Mesenchymal stem cell (in vitro differentiated cells and primary cell): ENCODE data around the gene CCDC92B.

Source experiments
- DNase-seq: peaks from one replicate; pipeline ENCODE4 v3.0.0-alpha.2; 2013
- H2AFZ ChIP-seq: one replicate; pipeline ENCODE4 v1.6.1; 2013; ENCODE audit warnings: low read depth, mild to moderate bottlenecking, control low read depth, inconsistent platforms, low read length, moderate library complexity
- H2AK5ac ChIP-seq: 2 replicates; pipeline ENCODE4 v1.6.1; 2013; ENCODE audit warnings: low read length, moderate library complexity, mild to moderate bottlenecking, inconsistent platforms; ENCODE audit not compliant: severe bottlenecking
- H2BK120ac ChIP-seq: one replicate; pipeline ENCODE4 v1.6.1; 2013; ENCODE audit warnings: low read depth, mild to moderate bottlenecking, inconsistent platforms, low read length, moderate library complexity
- H2BK12ac ChIP-seq, 2 experiments: one replicate each; pipeline ENCODE4 v1.6.1; 2013; ENCODE audit warnings: inconsistent platforms in 2 of 2, low read length in 2 of 2, mild to moderate bottlenecking in 2 of 2, moderate library complexity in 2 of 2, control low read depth in 1 of 2
- H2BK15ac ChIP-seq: one replicate; pipeline ENCODE4 v1.6.1; 2013; ENCODE audit warnings: mild to moderate bottlenecking, low read depth, inconsistent platforms; ENCODE audit not compliant: poor library complexity, severe bottlenecking
- H2BK5ac ChIP-seq: 2 replicates; pipeline ENCODE4 v1.6.1; 2013; ENCODE audit warnings: low read depth, mild to moderate bottlenecking, low read length, control low read depth, inconsistent platforms; ENCODE audit not compliant: poor library complexity, severe bottlenecking
- H3K14ac ChIP-seq, 2 experiments: one replicate each; pipeline ENCODE4 v1.6.1; 2013; ENCODE audit warnings: inconsistent platforms in 2 of 2, low read length in 2 of 2, control low read depth in 1 of 2, mild to moderate bottlenecking in 1 of 2, moderate library complexity in 1 of 2
- H3K18ac ChIP-seq, 2 experiments: one replicate each; pipeline ENCODE4 v1.6.1; 2013; ENCODE audit warnings: inconsistent platforms in 2 of 2, low read length in 2 of 2, control low read depth in 1 of 2, low read depth in 1 of 2, mild to moderate bottlenecking in 1 of 2
- H3K23ac ChIP-seq, 2 experiments: one replicate each; pipeline ENCODE4 v1.6.1; 2013; ENCODE audit warnings: inconsistent platforms in 2 of 2, low read length in 2 of 2, mild to moderate bottlenecking in 2 of 2, moderate library complexity in 2 of 2, control low read depth in 1 of 2
- H3K27ac ChIP-seq: 2 replicates; pipeline ENCODE4 v1.5.1; 2013; ENCODE audit warnings: mild to moderate bottlenecking, moderate library complexity, low read length, control low read depth, inconsistent platforms; ENCODE audit not compliant: poor library complexity, severe bottlenecking
- H3K27me3 ChIP-seq, 2 experiments: 2 replicates each; pipeline versions ENCODE4 v1.6.1 to v1.7.0; 2013; ENCODE audit warnings: low read length in 2 of 2, mild to moderate bottlenecking in 2 of 2, moderate library complexity in 2 of 2, control low read depth in 1 of 2, inconsistent platforms in 1 of 2; ENCODE audit not compliant: control insufficient read depth in 1 of 2, insufficient read depth in 1 of 2
- H3K36me3 ChIP-seq, 2 experiments: 2 replicates each; pipeline versions ENCODE4 v1.6.1 to v1.7.0; 2013; ENCODE audit warnings: low read length in 2 of 2, control low read depth in 1 of 2, inconsistent platforms in 1 of 2, low read depth in 1 of 2, mild to moderate bottlenecking in 1 of 2; ENCODE audit not compliant: insufficient read depth in 2 of 2, control insufficient read depth in 1 of 2
- H3K4ac ChIP-seq, 2 experiments: one replicate each; pipeline ENCODE4 v1.6.1; 2013; ENCODE audit warnings: inconsistent platforms in 2 of 2, low read length in 2 of 2, mild to moderate bottlenecking in 2 of 2, moderate library complexity in 2 of 2, control low read depth in 1 of 2, low read depth in 1 of 2
- H3K4me1 ChIP-seq: 2 replicates; pipeline ENCODE4 v1.6.1; 2013; ENCODE audit warnings: low read depth, low read length, control low read depth; ENCODE audit not compliant: control insufficient read depth, insufficient read depth
- H3K4me2 ChIP-seq: 2 replicates; pipeline ENCODE4 v1.6.1; 2013; ENCODE audit warnings: low read length, mild to moderate bottlenecking, inconsistent platforms; ENCODE audit not compliant: poor library complexity, severe bottlenecking
- H3K4me3 ChIP-seq, 2 experiments: 2 replicates each; pipeline versions ENCODE4 v1.5.1 to v1.7.0; 2013; ENCODE audit warnings: low read length in 2 of 2, mild to moderate bottlenecking in 2 of 2, control low read depth in 1 of 2, low read depth in 1 of 2; ENCODE audit not compliant: insufficient read depth in 1 of 2
- H3K79me1 ChIP-seq: replicated peaks from 2 replicates; pipeline ENCODE4 v1.6.1; 2013; ENCODE audit warnings: mild to moderate bottlenecking, control low read depth, low read length, inconsistent platforms; ENCODE audit not compliant: poor library complexity, severe bottlenecking
- H3K9ac ChIP-seq: 2 replicates; pipeline ENCODE4 v1.7.0; 2013; ENCODE audit warnings: mild to moderate bottlenecking, low read length, moderate library complexity
- H3K9me3 ChIP-seq: 2 replicates; pipeline ENCODE4 v1.7.0; 2013; ENCODE audit warnings: mild to moderate bottlenecking, low read length; ENCODE audit not compliant: control insufficient read depth
- H4K8ac ChIP-seq: one replicate; pipeline ENCODE4 v1.6.1; 2013; ENCODE audit warnings: inconsistent platforms, mild to moderate bottlenecking, low read length, moderate library complexity
- H4K91ac ChIP-seq: one replicate; pipeline ENCODE4 v1.6.1; 2013; ENCODE audit warnings: mild to moderate bottlenecking, low read length, inconsistent platforms
- WGBS: methylation state at CpG from one replicate; pipeline ENCODE4 v1.1.7; 2013; ENCODE audit warnings: mixed read lengths; 5-methylcytosine and 5-hydroxymethylcytosine counted together

Gene CCDC92B

GRCh38 chr17:2730764-2731353, 18.6 kb downstream of the CCDC92B start:
- H3K4me2 ChIP-seq = no peak overlapping the region
- no peaks in the 10 kb centered on the region for H3K79me1 ChIP-seq
- no peak overlapping the region for H2BK15ac ChIP-seq
- H3K18ac ChIP-seq = no peak overlapping the region
- no peak overlapping the region for H4K91ac ChIP-seq
- no peak overlapping the region for H2AFZ ChIP-seq
- no peak overlapping the region for H3K23ac ChIP-seq
- H3K27me3 ChIP-seq = peaks cover 28 to 52% of the 10 kb centered on the region in 2 experiments
- H3K9ac ChIP-seq = no peak overlapping the region
- no peak overlapping the region for H2BK120ac ChIP-seq
- no peak overlapping the region for H3K27ac ChIP-seq
- H3K14ac ChIP-seq = no peak overlapping the region
- no peak overlapping the region for H2BK5ac ChIP-seq
- H3K4me3 ChIP-seq = no peak overlapping the region
- H3K4me1 ChIP-seq = peaks cover 2% of the 10 kb centered on the region
- H2AK5ac ChIP-seq = no peak overlapping the region
- H3K4ac ChIP-seq = no peak overlapping the region
- WGBS = 87% methylated on average over 17 of the region's 17 CpGs
- H4K8ac ChIP-seq = no peak overlapping the region
- H3K36me3 ChIP-seq = no peaks in the 10 kb centered on the region
- no peaks in the 10 kb centered on the region for H3K9me3 ChIP-seq
- no peak for DNase-seq
- no peak overlapping the region for H2BK12ac ChIP-seq

DNA sequence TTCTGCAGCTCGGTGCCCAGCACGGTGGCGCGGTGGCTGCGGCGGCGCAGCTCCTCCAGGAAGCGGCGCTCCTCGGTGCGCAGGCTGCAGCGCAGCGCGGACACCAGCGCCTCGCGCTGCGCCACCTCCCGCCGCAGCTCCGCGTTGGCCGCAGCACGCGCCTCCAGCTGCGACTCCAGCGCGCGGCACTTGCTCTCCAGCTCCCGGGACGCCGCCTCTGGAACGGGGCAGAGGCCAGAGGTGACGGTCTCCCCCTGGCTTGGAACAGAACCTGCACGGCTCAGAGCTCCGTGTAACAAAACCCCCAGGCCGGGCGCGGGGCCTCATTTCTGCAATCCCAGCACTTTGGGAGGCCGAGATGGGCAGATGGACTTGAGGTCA, 24.7 kb downstream of the CCDC92B start:
- peaks cover 11% of the 10 kb centered on the region for H3K4me1 ChIP-seq
- H3K23ac ChIP-seq = no peak overlapping the region
- H4K8ac ChIP-seq = no peak overlapping the region
- H2BK120ac ChIP-seq = no peak overlapping the region
- peak overlapping the region; percentile 73 for H3K4me2 ChIP-seq
- H3K14ac ChIP-seq = no peak overlapping the region
- peaks cover 4% of the 10 kb centered on the region for H3K9me3 ChIP-seq
- H2BK12ac ChIP-seq = no peak overlapping the region
- no peak overlapping the region for H3K9ac ChIP-seq
- H3K4ac ChIP-seq = no peak overlapping the region
- no peak overlapping the region for H2AFZ ChIP-seq
- no peaks in the 10 kb centered on the region for H3K36me3 ChIP-seq
- H4K91ac ChIP-seq = no peak overlapping the region
- DNase-seq = peak; percentile 30
- no peak overlapping the region for H3K4me3 ChIP-seq
- H3K27ac ChIP-seq = no peak overlapping the region
- H2BK5ac ChIP-seq = no peak overlapping the region
- H2AK5ac ChIP-seq = no peak overlapping the region
- 5% methylated on average over 40 of the region's 40 CpGs for WGBS
- H3K18ac ChIP-seq = no peak overlapping the region
- H2BK15ac ChIP-seq = no peak overlapping the region
- H3K79me1 ChIP-seq = no peaks in the 10 kb centered on the region
- H3K27me3 ChIP-seq = peaks cover 50 to 58% of the 10 kb centered on the region in 2 experiments

GRCh38 chr17:2723997-2724783, 25.3 kb downstream of the CCDC92B start:
- Histone ChIP-seq H3K4me1 (peaks cover 11% of the 10 kb centered on the region), H2BK5ac (no peak overlapping the region), H3K27me3 (peaks cover 48 to 54% of the 10 kb centered on the region in 2 experiments), H2BK15ac (no peak overlapping the region), H2BK120ac (no peak overlapping the region), H4K91ac (no peak overlapping the region), H3K36me3 (no peaks in the 10 kb centered on the region), H3K79me1 (no peaks in the 10 kb centered on the region), H3K4me2 (peak overlapping the region; percentile 73), H2AK5ac (no peak overlapping the region), H3K18ac (no peak overlapping the region), H3K4ac (no peak overlapping the region), H3K23ac (peak overlapping the region in 1 of 2 experiments; percentile 38), H2AFZ (no peak overlapping the region), H3K9me3 (peaks cover 8% of the 10 kb centered on the region), H3K27ac (no peak overlapping the region), H3K9ac (no peak overlapping the region), H4K8ac (peak overlapping the region; percentile 9), H2BK12ac (no peak overlapping the region), H3K14ac (no peak overlapping the region), H3K4me3 (peak overlapping the region in 1 of 2 experiments; percentile 35)
- no peak for DNase-seq
- under 1% methylated on average over 37 of the region's 98 CpGs for WGBS

DNA sequence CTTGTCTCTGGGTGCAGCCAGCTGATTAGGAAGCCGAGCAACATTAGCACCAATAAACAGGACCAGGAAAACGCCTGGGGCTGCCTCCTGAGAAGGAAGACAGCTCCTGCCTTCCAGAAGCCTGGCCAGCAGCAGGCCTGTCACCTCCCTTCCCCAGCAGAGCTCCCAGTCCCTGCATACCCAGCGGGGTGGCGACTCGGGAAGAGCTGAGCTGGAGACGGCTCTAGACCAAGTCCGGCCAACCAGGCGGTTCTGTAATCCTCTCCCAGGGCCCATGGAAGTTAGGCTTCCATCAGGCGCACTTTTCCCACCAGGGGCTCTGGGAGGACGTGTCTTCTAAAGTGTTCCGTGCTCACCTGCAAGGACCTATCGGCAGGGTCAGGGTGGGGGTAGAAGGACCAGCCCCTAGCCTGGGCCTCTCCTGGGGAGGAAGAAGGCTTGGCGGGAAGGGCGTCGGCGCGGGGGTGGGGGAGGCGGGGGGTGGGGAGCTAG, 25.9 kb downstream of the CCDC92B start:
- no peak overlapping the region for H3K14ac ChIP-seq
- H2AFZ ChIP-seq = no peak overlapping the region
- no peak overlapping the region for H2BK120ac ChIP-seq
- DNase-seq = no peak
- H4K91ac ChIP-seq = no peak overlapping the region
- peaks cover 11% of the 10 kb centered on the region for H3K4me1 ChIP-seq
- H2BK15ac ChIP-seq = no peak overlapping the region
- H3K9me3 ChIP-seq = peaks cover 8% of the 10 kb centered on the region
- H2BK12ac ChIP-seq = no peak overlapping the region
- H3K27me3 ChIP-seq = peaks cover 48% of the 10 kb centered on the region in 2 experiments
- H3K18ac ChIP-seq = no peak overlapping the region
- no peak overlapping the region for H3K4ac ChIP-seq
- no peak overlapping the region for H2AK5ac ChIP-seq
- H4K8ac ChIP-seq = no peak overlapping the region
- 5% methylated on average over 12 of the region's 18 CpGs for WGBS
- no peak overlapping the region for H3K23ac ChIP-seq
- no peak overlapping the region for H3K27ac ChIP-seq
- no peak overlapping the region for H3K4me3 ChIP-seq
- no peak overlapping the region for H3K9ac ChIP-seq
- no peak overlapping the region for H3K4me2 ChIP-seq
- H3K36me3 ChIP-seq = no peaks in the 10 kb centered on the region
- H3K79me1 ChIP-seq = no peaks in the 10 kb centered on the region
- no peak overlapping the region for H2BK5ac ChIP-seq
